Tibial nerve (tissue), 4 donors: Measurements from ENCODE around the gene RNU1-2. TPM values are rescaled to one million over a fixed set of nuclear protein-coding genes. Genes with fewer than 3 reads are reported as not detected.
"Not testable (repeated sequence)": the region's sequence is repeated elsewhere in the genome, so short reads cannot be mapped to it uniquely, and the experiment has no call there.

Experiments
- DNase-seq, 2 donors: peaks; one replicate each; pipeline ENCODE4 v3.0.0-alpha.2; 2019; ENCODE audit warnings: low spot score in 2 of 2
- H3K27ac ChIP-seq, 4 donors: fragments of 200-600 bp; sonication (generic) in 3 of 4; one replicate each; pipeline ENCODE4 v1.5.1; 2017 to 2019; ENCODE audit warnings: mild to moderate bottlenecking in 1 of 4
- H3K27me3 ChIP-seq, 2 donors: fragments of 200-600 bp; sonication (generic) in 1 of 2; one replicate each; pipeline versions ENCODE4 v1.5.1 to v1.6.0; 2017 to 2019
- H3K36me3 ChIP-seq, 3 donors: fragments of 200-600 bp; sonication (generic); one replicate each; pipeline ENCODE4 v1.5.1; 2018 to 2019
- H3K4me1 ChIP-seq, 4 donors: fragments of 200-600 bp; sonication (generic) in 3 of 4; one replicate each; pipeline ENCODE4 v1.5.1; 2017 to 2019
- H3K4me3 ChIP-seq, 4 donors: fragments of 200-600 bp; sonication (generic) in 3 of 4; one replicate each; pipeline ENCODE4 v1.5.1; 2017 to 2019; ENCODE audit warnings: mild to moderate bottlenecking in 1 of 4, moderate library complexity in 1 of 4
- H3K9me3 ChIP-seq, 4 donors: fragments of 200-600 bp; sonication (generic) in 3 of 4; one replicate each; pipeline ENCODE4 v1.5.1; 2017 to 2019
- CTCF ChIP-seq, 5 experiments: fragments of 200-600 bp in 3 of 5; fragments of 450-650 bp in 2 of 5; sonication (generic) in 3 of 5; IDR thresholded peaks; one replicate each; pipeline ENCODE4 v1.5.1; 2016 to 2019; ENCODE audit warnings: antibody characterized with exemption in 5 of 5, mild to moderate bottlenecking in 3 of 5, moderate library complexity in 2 of 5
- EP300 ChIP-seq, 2 donors: sonication (generic); formaldehyde crosslinking; IDR thresholded peaks; one replicate each; pipeline ENCODE4 v1.6.1; 2017; ENCODE audit warnings: antibody characterized with exemption in 2 of 2, mild to moderate bottlenecking in 1 of 2
- POLR2A ChIP-seq, 2 donors: fragments of 450-650 bp; IDR thresholded peaks; one replicate each; pipeline ENCODE4 v1.6.1; 2017; ENCODE audit warnings: antibody characterized with exemption in 2 of 2, mild to moderate bottlenecking in 2 of 2, moderate library complexity in 2 of 2
- WGBS, 2 donors: methylation state at CpG; one replicate each; pipeline ENCODE4 v1.1.5; 2018; 5-methylcytosine and 5-hydroxymethylcytosine counted together
- total RNA-seq, 4 donors: library from RNA; depleted of rRNA; stranded (reverse); fragments of >200 nt; gene quantifications; one replicate each; pipeline ENCODE4 v1.1.0, GENCODE V29; 2016

RNU1-2 gene
- total RNA-seq, 4 donors from 2014 or later: under 0.01 TPM

GRCh38 chr1:16900751-16901150 is 5.0 kb downstream of the RNU1-2 start:
- DNase-seq: no peak
- Histone ChIP-seq H3K36me3 (no peaks in the 10 kb centered on the region), H3K27ac (no peak overlapping the region), H3K4me3 (no peak overlapping the region), H3K4me1 (peaks cover 0 to 28% (median 6%) of the 10 kb centered on the region in 4 donors), H3K27me3 (no peaks in the 10 kb centered on the region), H3K9me3 (peaks cover 0 to 5% (median 0%) of the 10 kb centered on the region in 4 donors)
- 67 to 76% methylated on average over 2 of the region's 2 CpGs for WGBS, 2 donors
- TF ChIP-seq POLR2A (IDR thresholded peaks at IDR 0.05) (no peak), CTCF (IDR thresholded peaks at IDR 0.05) (no peak), EP300 (IDR thresholded peaks at IDR 0.05) (no peak)

GRCh38 chr1:16901371-16901770 is 5.6 kb downstream of the RNU1-2 start:
- not testable (repeated sequence) for H3K4me3 ChIP-seq, H3K27ac ChIP-seq, H3K36me3 ChIP-seq, DNase-seq, H3K27me3 ChIP-seq
- peaks cover 0 to 28% (median 6%) of the 10 kb centered on the region in 4 donors for H3K4me1 ChIP-seq
- H3K9me3 ChIP-seq: peaks cover 0 to 11% (median 0%) of the 10 kb centered on the region in 4 donors
- 71 to 73% methylated on average over 2 of the region's 2 CpGs for WGBS, 2 donors

- TF ChIP-seq POLR2A (IDR thresholded peaks at IDR 0.05): no peak
- TF ChIP-seq EP300 (IDR thresholded peaks at IDR 0.05): no peak
- no peak for TF ChIP-seq CTCF (IDR thresholded peaks at IDR 0.05)
- 54 to 58% methylated on average over 2 of the region's 2 CpGs for WGBS, 2 donors
- Histone ChIP-seq H3K27me3 (no peaks in the 10 kb centered on the region), H3K4me1 (peaks cover 0 to 19% (median 6%) of the 10 kb centered on the region in 4 donors), H3K36me3 (no peaks in the 10 kb centered on the region), H3K4me3 (no peak overlapping the region), H3K9me3 (peaks cover 0 to 17% (median 0%) of the 10 kb centered on the region in 4 donors), H3K27ac (peak overlapping the region; percentile 95 to 99 (median 97))
- DNase-seq: no peak
Measured at GRCh38 chr1:16903054-16903453, 7.3 kb downstream of the RNU1-2 start.

- no peak for TF ChIP-seq POLR2A (IDR thresholded peaks at IDR 0.05)
- H3K27me3 ChIP-seq: no peaks in the 10 kb centered on the region
- H3K4me3 ChIP-seq: peak overlapping the region; percentile 48 to 68 (median 60)
- H3K27ac ChIP-seq: peak overlapping the region; percentile 95 to 99 (median 97)
- H3K9me3 ChIP-seq: peaks cover 0 to 17% (median 0%) of the 10 kb centered on the region in 4 donors
- DNase-seq: no peak
- H3K4me1 ChIP-seq: peaks cover 0 to 19% (median 6%) of the 10 kb centered on the region in 4 donors
- no peaks in the 10 kb centered on the region for H3K36me3 ChIP-seq
Measured at GRCh38 chr1:16903458-16903796, 7.6 kb downstream of the RNU1-2 start.

GRCh38 chr1:16904560-16905109 is 8.9 kb downstream of the RNU1-2 start:
- TF ChIP-seq CTCF (IDR thresholded peaks at IDR 0.05) (peak in 1 of 5 experiments; percentile 46), EP300 (IDR thresholded peaks at IDR 0.05) (peak in 1 of 2 donors; percentile 99), POLR2A (IDR thresholded peaks at IDR 0.05) (peak; percentile 55 to 97)
- peak; percentile 98 to 100 for DNase-seq
- peaks cover 0 to 17% (median 0%) of the 10 kb centered on the region in 4 donors for H3K9me3 ChIP-seq
- WGBS, 2 donors: 0 to 1% methylated on average over 27 of the region's 27 CpGs
- H3K36me3 ChIP-seq: no peaks in the 10 kb centered on the region
- H3K4me3 ChIP-seq: peak overlapping the region; percentile 48 to 68 (median 60)
- H3K27me3 ChIP-seq: no peaks in the 10 kb centered on the region
- peak overlapping the region; percentile 95 to 99 (median 97) for H3K27ac ChIP-seq
- H3K4me1 ChIP-seq: peaks cover 0 to 19% (median 6%) of the 10 kb centered on the region in 4 donors

- TF ChIP-seq EP300 (IDR thresholded peaks at IDR 0.05) (peak in 1 of 2 donors; percentile 100), CTCF (IDR thresholded peaks at IDR 0.05) (peak in 1 of 5 experiments; percentile 57), POLR2A (IDR thresholded peaks at IDR 0.05) (peak in 1 of 2 donors; percentile 97)
- peaks cover 0 to 17% (median 0%) of the 10 kb centered on the region in 4 donors for H3K9me3 ChIP-seq
- no peak for DNase-seq
- peak overlapping the region; percentile 48 to 68 (median 60) for H3K4me3 ChIP-seq
- no peaks in the 10 kb centered on the region for H3K27me3 ChIP-seq
- peak overlapping the region; percentile 95 to 99 (median 97) for H3K27ac ChIP-seq
- 5 to 8% methylated on average over 12 of the region's 12 CpGs for WGBS, 2 donors
- H3K4me1 ChIP-seq: peaks cover 0 to 19% (median 6%) of the 10 kb centered on the region in 4 donors
- H3K36me3 ChIP-seq: no peaks in the 10 kb centered on the region
Measured at GRCh38 chr1:16905110-16905867, 9.5 kb downstream of the RNU1-2 start.
